ENCODE data around the gene MAPK8IP1.

GRCh38 chr11:45932217-45932616 lies 46.8 kb downstream of the MAPK8IP1 start:
- TF ChIP-seq, protein P1, sequence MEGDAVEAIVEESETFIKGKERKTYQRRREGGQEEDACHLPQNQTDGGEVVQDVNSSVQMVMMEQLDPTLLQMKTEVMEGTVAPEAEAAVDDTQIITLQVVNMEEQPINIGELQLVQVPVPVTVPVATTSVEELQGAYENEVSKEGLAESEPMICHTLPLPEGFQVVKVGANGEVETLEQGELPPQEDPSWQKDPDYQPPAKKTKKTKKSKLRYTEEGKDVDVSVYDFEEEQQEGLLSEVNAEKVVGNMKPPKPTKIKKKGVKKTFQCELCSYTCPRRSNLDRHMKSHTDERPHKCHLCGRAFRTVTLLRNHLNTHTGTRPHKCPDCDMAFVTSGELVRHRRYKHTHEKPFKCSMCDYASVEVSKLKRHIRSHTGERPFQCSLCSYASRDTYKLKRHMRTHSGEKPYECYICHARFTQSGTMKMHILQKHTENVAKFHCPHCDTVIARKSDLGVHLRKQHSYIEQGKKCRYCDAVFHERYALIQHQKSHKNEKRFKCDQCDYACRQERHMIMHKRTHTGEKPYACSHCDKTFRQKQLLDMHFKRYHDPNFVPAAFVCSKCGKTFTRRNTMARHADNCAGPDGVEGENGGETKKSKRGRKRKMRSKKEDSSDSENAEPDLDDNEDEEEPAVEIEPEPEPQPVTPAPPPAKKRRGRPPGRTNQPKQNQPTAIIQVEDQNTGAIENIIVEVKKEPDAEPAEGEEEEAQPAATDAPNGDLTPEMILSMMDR (IDR thresholded peaks at IDR 0.05), result no peak
- no peak for TF ChIP-seq POLR2AphosphoS5 (IDR thresholded peaks at IDR 0.05; ENCODE audit: low read depth, low read length)
